AG04450 (cell line): ENCODE data around the gene CEP72. TPM values are rescaled to one million over a fixed set of nuclear protein-coding genes. Genes with fewer than 3 reads are reported as not detected.
A peak's percentile ranks its signal among the peaks of the same experiment; 100 is the strongest.
"Not testable (repeated sequence)": the region's sequence is repeated elsewhere in the genome, so short reads cannot be mapped to it uniquely, and the experiment has no call there.

ENCODE experiments used
- CTCF ChIA-PET: fragments of 300-600, 350-600 bp; formaldehyde crosslinking; extraction: SDS; loops from one replicate; lab custom pipeline; 2022; ENCODE audit warnings: antibody characterized with exemption, inconsistent platforms; lab: Charles Lee
- POLR2A ChIA-PET: fragments of 350-600 bp; formaldehyde crosslinking; extraction: SDS; loops from one replicate; lab custom pipeline; 2021; ENCODE audit warnings: antibody characterized with exemption, inconsistent platforms; lab: Yijun Ruan, JAX
- DNase-seq: peaks from one replicate; pipeline ENCODE4 v3.0.0-alpha.2; 2011; ENCODE audit warnings: low read depth, low spot score
- H3K27ac ChIP-seq: one replicate; pipeline ENCODE4 v1.5.1; 2012; ENCODE audit warnings: low read depth, low read length, control low read depth
- H3K27me3 ChIP-seq: one replicate; pipeline ENCODE4 v1.6.0; 2012; ENCODE audit warnings: low read length; ENCODE audit not compliant: control insufficient read depth, insufficient read depth
- H3K4me3 ChIP-seq: 2 replicates; pipeline ENCODE4 v1.5.1; 2011; ENCODE audit warnings: mild to moderate bottlenecking, low read depth, low read length, control low read depth
- H3K9me3 ChIP-seq: 2 replicates; pipeline ENCODE4 v1.5.1; 2012; ENCODE audit warnings: low read length; ENCODE audit not compliant: control insufficient read depth, insufficient read depth
- polyA plus RNA-seq: library from polyadenylated mRNA; depleted of rRNA; stranded (reverse); fragments of >200 nt; gene quantifications from 2 replicates; pipeline ENCODE4 v1.2.3, GENCODE V29; 2011
- TF ChIP-seq, protein P1 (sequence below): IDR thresholded peaks from 2 replicates; pipeline ENCODE4 v1.5.1; 2011; ENCODE audit warnings: low read depth, low read length, control low read depth, inconsistent platforms

The CEP72 gene
- polyA plus RNA-seq, 1 experiment: 0.66 TPM

DNA sequence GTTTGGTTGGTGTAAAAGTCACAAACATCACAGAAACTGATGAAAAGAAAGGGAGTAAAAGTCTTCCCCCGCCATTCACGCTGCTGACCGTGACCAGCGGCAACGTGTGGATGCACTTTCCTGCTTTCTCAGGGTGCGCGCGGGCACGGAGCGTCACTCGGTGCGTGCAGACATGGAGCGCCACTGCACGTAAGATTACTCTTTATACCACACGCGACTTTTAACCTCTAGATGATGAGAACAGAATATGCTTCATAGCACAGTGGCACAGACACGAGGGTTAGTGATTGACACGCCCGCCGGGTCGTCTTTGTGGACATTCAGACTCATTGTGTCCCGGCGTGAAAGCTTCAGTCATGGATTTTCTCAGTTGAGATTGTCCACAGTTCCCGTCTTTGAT is 15.7 kb downstream of the CEP72 start:
- ChIA-PET POLR2A (no interaction called here), CTCF (no interaction called here)
- Histone ChIP-seq H3K4me3 (no peak overlapping the region), H3K27me3 (no peaks in the 10 kb centered on the region), H3K27ac (no peak overlapping the region), H3K9me3 (no peaks in the 10 kb centered on the region; the same call in 1 of the 2 replicates)
- DNase-seq: no peak
- TF ChIP-seq, protein P1, sequence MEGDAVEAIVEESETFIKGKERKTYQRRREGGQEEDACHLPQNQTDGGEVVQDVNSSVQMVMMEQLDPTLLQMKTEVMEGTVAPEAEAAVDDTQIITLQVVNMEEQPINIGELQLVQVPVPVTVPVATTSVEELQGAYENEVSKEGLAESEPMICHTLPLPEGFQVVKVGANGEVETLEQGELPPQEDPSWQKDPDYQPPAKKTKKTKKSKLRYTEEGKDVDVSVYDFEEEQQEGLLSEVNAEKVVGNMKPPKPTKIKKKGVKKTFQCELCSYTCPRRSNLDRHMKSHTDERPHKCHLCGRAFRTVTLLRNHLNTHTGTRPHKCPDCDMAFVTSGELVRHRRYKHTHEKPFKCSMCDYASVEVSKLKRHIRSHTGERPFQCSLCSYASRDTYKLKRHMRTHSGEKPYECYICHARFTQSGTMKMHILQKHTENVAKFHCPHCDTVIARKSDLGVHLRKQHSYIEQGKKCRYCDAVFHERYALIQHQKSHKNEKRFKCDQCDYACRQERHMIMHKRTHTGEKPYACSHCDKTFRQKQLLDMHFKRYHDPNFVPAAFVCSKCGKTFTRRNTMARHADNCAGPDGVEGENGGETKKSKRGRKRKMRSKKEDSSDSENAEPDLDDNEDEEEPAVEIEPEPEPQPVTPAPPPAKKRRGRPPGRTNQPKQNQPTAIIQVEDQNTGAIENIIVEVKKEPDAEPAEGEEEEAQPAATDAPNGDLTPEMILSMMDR: no peak

DNA sequence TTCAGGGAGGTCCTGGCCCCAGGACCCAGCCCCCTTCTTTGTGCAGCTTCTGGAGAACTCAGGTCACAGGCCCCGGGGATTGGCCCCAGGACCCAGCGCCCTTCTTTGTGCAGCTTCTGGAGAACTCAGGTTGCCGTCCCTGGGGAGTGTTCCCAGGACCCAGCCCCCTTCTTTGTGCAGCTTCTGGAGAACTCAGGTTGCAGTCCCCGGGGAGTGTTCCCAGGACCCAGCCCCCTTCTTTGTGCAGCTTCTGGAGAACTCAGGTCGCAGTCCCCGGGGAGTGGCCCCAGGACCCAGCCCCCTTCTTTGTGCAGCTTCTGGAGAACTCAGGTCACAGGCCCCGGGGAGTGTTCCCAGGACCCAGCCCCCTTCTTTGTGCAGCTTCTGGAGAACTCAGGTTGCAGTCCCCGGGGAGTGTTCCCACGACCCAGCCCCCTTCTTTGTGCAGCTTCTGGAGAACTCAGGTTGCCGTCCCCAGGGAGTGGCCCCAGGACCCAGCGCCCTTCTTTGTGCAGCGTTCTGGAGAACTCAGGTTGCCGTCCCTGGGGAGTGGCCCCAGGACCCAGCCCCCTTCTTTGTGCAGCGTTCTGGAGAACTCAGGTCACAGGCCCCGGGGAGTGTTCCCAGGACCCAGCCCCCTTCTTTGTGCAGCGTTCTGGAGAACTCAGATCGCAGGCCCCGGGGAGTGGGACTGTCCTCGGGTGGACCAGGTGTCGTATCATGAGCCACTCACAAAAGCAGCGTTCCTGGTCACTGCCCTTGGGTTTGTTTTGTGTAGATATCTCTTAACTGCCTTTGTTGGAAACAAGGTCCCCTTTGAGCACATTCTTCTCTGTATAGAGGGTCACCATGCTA is 16.4 kb downstream of the CEP72 start:
- H3K4me3 ChIP-seq, H3K27ac ChIP-seq, DNase-seq, POLR2A ChIA-PET, H3K9me3 ChIP-seq, CTCF ChIA-PET, H3K27me3 ChIP-seq: not testable (repeated sequence)

DNA sequence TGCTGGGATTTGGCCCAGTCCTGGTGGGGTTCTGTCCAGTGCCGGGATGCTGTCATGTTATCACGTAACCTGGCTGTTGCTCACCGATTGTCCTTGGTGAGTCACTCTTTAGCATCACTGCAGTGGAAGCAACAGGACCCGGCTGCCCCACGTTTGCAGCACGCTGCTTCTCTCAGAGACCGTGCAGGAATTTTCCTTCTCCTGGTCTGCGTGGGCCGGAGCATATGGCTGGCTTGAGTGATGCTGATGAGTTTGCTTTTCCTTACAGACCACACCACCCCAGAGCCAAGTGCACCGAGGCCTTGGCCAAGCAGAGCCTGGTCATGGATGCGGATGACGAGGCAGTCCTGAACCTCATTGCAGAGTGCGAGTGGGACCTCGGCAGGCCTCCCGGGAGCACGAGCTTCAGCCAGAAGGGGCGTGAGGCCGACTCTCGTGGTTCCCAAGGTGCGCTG is 21.4 kb downstream of the CEP72 start:
- ChIA-PET POLR2A (no interaction called here), CTCF (no interaction called here)
- Histone ChIP-seq H3K27ac (peak overlapping the region; percentile 47), H3K9me3 (peaks cover 6% of the 10 kb centered on the region), H3K4me3 (no peak overlapping the region), H3K27me3 (no peaks in the 10 kb centered on the region)
- TF ChIP-seq, protein P1: no peak
- peak; percentile 48 for DNase-seq

DNA sequence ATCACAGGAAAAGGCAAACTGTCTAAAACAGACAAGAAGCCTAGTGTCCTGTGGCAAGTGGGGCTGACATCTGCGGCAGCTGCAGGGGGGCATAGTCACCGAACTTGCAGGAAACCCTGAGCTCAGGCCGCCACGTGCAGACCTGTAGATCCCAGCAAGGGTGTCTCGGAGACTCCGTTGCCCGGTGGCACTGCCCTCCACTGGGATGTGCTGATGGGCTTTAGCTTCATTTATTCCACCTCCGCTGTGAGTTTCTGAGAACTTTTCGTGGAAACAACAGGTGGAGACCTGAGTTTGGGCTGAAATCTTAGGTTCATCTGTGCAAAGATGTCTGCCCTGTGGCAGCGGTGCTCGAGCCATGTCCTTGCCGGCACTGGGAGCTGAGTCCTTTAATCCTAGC is 22.1 kb downstream of the CEP72 start:
- H3K4me3 ChIP-seq: no peak overlapping the region
- peaks cover 6% of the 10 kb centered on the region for H3K9me3 ChIP-seq
- DNase-seq: no peak
- H3K27ac ChIP-seq: no peak overlapping the region
- TF ChIP-seq, protein P1: no peak
- no peaks in the 10 kb centered on the region for H3K27me3 ChIP-seq
- CTCF ChIA-PET: no interaction called here
- POLR2A ChIA-PET: no interaction called here

DNA sequence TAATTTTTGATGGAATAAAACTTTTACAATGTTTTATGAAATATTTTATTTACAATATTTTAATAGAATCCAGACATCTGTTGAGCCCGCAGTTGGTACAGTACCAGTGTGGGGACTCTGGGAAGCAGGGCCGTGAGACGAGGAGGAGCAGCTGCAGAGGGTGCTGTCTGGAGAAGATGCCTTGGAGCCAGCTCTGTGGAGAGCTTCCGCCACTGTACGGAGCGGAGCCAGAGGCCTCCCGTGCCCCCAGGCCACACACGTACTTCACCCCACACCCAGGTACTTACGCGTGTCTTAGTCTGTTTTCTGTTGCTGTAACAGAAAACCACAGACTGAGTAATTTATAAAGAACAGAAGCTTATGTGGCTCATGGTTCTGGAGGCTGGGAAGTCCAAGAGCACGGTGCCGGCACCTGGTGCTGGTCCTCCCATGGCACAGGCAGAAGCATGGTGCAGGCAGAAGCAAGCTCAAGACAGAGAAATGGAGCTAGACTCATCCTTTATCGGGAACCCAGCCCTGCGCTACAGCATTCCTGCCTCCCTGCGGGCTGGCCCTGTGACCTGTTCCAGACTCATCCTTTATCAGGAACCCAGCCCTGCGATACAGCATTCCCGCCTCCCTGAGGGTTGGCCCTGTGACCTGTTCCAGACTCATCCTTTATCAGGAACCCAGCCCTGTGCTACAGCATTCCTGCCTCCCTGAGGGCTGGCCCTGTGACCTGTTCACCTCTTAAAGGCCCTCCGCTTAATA is 23.3 kb downstream of the CEP72 start:
- TF ChIP-seq, protein P1: no peak
- POLR2A ChIA-PET: no interaction called here
- Histone ChIP-seq H3K4me3 (no peak overlapping the region), H3K27me3 (no peaks in the 10 kb centered on the region), H3K27ac (no peak overlapping the region), H3K9me3 (peaks cover 6% of the 10 kb centered on the region)
- DNase-seq: no peak
- CTCF ChIA-PET: no interaction called here
